ENCODE measurements around the gene TFAP2D. TPM values are rescaled to one million over a fixed set of nuclear protein-coding genes. Genes with fewer than 3 reads are reported as not detected.

The TFAP2D gene
- total RNA-seq, 1 donor from 2014 or later, result not detected

- H3K4me3 Mint-ChIP-seq, result no peak overlapping the region
- H3K4me1 Mint-ChIP-seq, result no peaks in the 10 kb centered on the region
- H3K27me3 Mint-ChIP-seq (ENCODE audit: insufficient read depth, low read depth), result peaks cover 3% of the 10 kb centered on the region
- Histone ChIP-seq H3K36me3 (no peaks in the 10 kb centered on the region), H3K27ac (no peak overlapping the region), H3K4me3 (no peak overlapping the region), H4K20me1 (ENCODE audit: low read depth) (no peaks in the 10 kb centered on the region), H2AFZ (replicated peaks) (no peak overlapping the region), H3K79me2 (ENCODE audit: low read depth) (no peaks in the 10 kb centered on the region), H3K4me2 (no peak overlapping the region), H3K9ac (no peak overlapping the region), H3K9me3 (ENCODE audit: low read depth) (no peaks in the 10 kb centered on the region), H3K27me3 (peaks cover 40% of the 10 kb centered on the region), H3F3A (ENCODE audit: low read depth) (no peaks in the 10 kb centered on the region), H3K4me1 (peaks cover 4% of the 10 kb centered on the region)
- TF ChIP-seq CTCF (IDR thresholded peaks at IDR 0.05) (no peak), EZH2phosphoT487 (IDR thresholded peaks at IDR 0.05) (no peak)
- no peak for DNase-seq (ENCODE audit: low spot score)
- no peaks in the 10 kb centered on the region for H3K9me3 Mint-ChIP-seq
- no peak overlapping the region for H3K27ac Mint-ChIP-seq
- no peaks in the 10 kb centered on the region for H3K36me3 Mint-ChIP-seq
Measured at GRCh38 chr6:50744976-50745375, 31.6 kb downstream of the TFAP2D start.

GRCh38 chr6:50762798-50763197 is 49.5 kb downstream of the TFAP2D start:
- no peak overlapping the region for H3K4me3 ChIP-seq

GRCh38 chr6:50778696-50779095 is 65.4 kb downstream of the TFAP2D start:
- H3K4me1 ChIP-seq, result peaks cover 9% of the 10 kb centered on the region
- H3K79me2 ChIP-seq (ENCODE audit: low read depth), result no peaks in the 10 kb centered on the region
- Mint-ChIP-seq H3K9me3 (no peaks in the 10 kb centered on the region), H3K27me3 (ENCODE audit: insufficient read depth, low read depth) (no peaks in the 10 kb centered on the region), H3K4me3 (no peak overlapping the region), H3K27ac (no peak overlapping the region), H3K36me3 (no peaks in the 10 kb centered on the region), H3K4me1 (no peaks in the 10 kb centered on the region)
- H2AFZ ChIP-seq (replicated peaks), result no peak overlapping the region
- H3F3A ChIP-seq (ENCODE audit: low read depth), result no peaks in the 10 kb centered on the region
- no peaks in the 10 kb centered on the region for H3K9me3 ChIP-seq (ENCODE audit: low read depth)
- no peaks in the 10 kb centered on the region for H3K36me3 ChIP-seq
- no peak overlapping the region for H3K27ac ChIP-seq
- H4K20me1 ChIP-seq (ENCODE audit: low read depth), result no peaks in the 10 kb centered on the region
- H3K9ac ChIP-seq, result no peak overlapping the region
- TF ChIP-seq EZH2phosphoT487 (IDR thresholded peaks at IDR 0.05), result no peak
- TF ChIP-seq CTCF (IDR thresholded peaks at IDR 0.05), result no peak
- no peak for TF ChIP-seq EZH2 (IDR thresholded peaks at IDR 0.05)
- no peak for DNase-seq (ENCODE audit: low spot score)
- no peak overlapping the region for H3K4me2 ChIP-seq
- H3K4me3 ChIP-seq, result no peak overlapping the region
- no peaks in the 10 kb centered on the region for H3K27me3 ChIP-seq

More at GRCh38 chr6:50762798-50763197, 49.5 kb downstream of the TFAP2D start:
- no peak for TF ChIP-seq EZH2phosphoT487 (IDR thresholded peaks at IDR 0.05)
- TF ChIP-seq CTCF (IDR thresholded peaks at IDR 0.05), result no peak
- no peak for TF ChIP-seq EZH2 (IDR thresholded peaks at IDR 0.05)
- Histone ChIP-seq H3F3A (ENCODE audit: low read depth) (no peaks in the 10 kb centered on the region), H3K9me3 (ENCODE audit: low read depth) (no peaks in the 10 kb centered on the region), H3K27me3 (no peaks in the 10 kb centered on the region), H3K79me2 (ENCODE audit: low read depth) (no peaks in the 10 kb centered on the region), H3K4me1 (peaks cover 4% of the 10 kb centered on the region), H2AFZ (replicated peaks) (no peak overlapping the region), H3K4me2 (no peak overlapping the region), H4K20me1 (ENCODE audit: low read depth) (no peaks in the 10 kb centered on the region), H3K27ac (no peak overlapping the region), H3K9ac (no peak overlapping the region), H3K36me3 (no peaks in the 10 kb centered on the region)
- Mint-ChIP-seq H3K27ac (no peak overlapping the region), H3K4me1 (no peaks in the 10 kb centered on the region), H3K4me3 (no peak overlapping the region), H3K27me3 (ENCODE audit: insufficient read depth, low read depth) (peaks cover 2% of the 10 kb centered on the region), H3K9me3 (no peaks in the 10 kb centered on the region), H3K36me3 (no peaks in the 10 kb centered on the region)
- no peak for DNase-seq (ENCODE audit: low spot score)

Measured in neural progenitor cell (in vitro differentiated cells).